Glutamatergic neuron (in vitro differentiated cells): ENCODE measurements around the gene RPS3. TPM values are rescaled to one million over a fixed set of nuclear protein-coding genes. Genes with fewer than 3 reads are reported as not detected.

ENCODE experiments used
- DNase-seq: peaks from one replicate; pipeline ENCODE4 v3.0.0; 2022
- H3K27ac Mint-ChIP-seq: one replicate; pipeline ENCODE4 v1.8.0; 2020; ENCODE audit warnings: mild to moderate bottlenecking, mixed read lengths, inconsistent platforms; ENCODE audit not compliant: unreplicated experiment
- H3K27me3 Mint-ChIP-seq: one replicate; pipeline ENCODE4 v1.8.0; 2020; ENCODE audit warnings: mild to moderate bottlenecking, moderate library complexity, mixed read lengths, inconsistent platforms; ENCODE audit not compliant: unreplicated experiment
- H3K36me3 Mint-ChIP-seq: one replicate; pipeline ENCODE4 v1.8.0; 2020; ENCODE audit warnings: mild to moderate bottlenecking, mixed read lengths, inconsistent platforms; ENCODE audit not compliant: unreplicated experiment
- H3K4me1 Mint-ChIP-seq: one replicate; pipeline ENCODE4 v1.8.0; 2020; ENCODE audit warnings: mild to moderate bottlenecking, low read depth, mixed read lengths, inconsistent platforms; ENCODE audit not compliant: unreplicated experiment
- H3K4me3 Mint-ChIP-seq: one replicate; pipeline ENCODE4 v1.8.0; 2020; ENCODE audit warnings: mild to moderate bottlenecking, mixed read lengths, inconsistent platforms; ENCODE audit not compliant: unreplicated experiment
- H3K9me3 Mint-ChIP-seq: one replicate; pipeline ENCODE4 v1.8.0; 2020; ENCODE audit warnings: mild to moderate bottlenecking, moderate library complexity, mixed read lengths, inconsistent platforms; ENCODE audit not compliant: unreplicated experiment
- total RNA-seq: library from RNA; stranded (reverse); fragmentation: NEBNext Ultra II Directional; extraction: Animal tissue kit (Norgen Biotek cat#: 25700); gene quantifications from one replicate; pipeline ENCODE4 v1.2.1, GENCODE V29; 2021; ENCODE audit not compliant: unreplicated experiment
- TF ChIP-seq, protein P1 (sequence below): fragments of 200-600 bp; sonication (generic); IDR thresholded peaks from one replicate; pipeline ENCODE4 v1.5.0; 2021; ENCODE audit not compliant: partially characterized antibody, unreplicated experiment

RPS3 gene
- total RNA-seq, 1 donor from 2014 or later, result 1,391 TPM

DNA sequence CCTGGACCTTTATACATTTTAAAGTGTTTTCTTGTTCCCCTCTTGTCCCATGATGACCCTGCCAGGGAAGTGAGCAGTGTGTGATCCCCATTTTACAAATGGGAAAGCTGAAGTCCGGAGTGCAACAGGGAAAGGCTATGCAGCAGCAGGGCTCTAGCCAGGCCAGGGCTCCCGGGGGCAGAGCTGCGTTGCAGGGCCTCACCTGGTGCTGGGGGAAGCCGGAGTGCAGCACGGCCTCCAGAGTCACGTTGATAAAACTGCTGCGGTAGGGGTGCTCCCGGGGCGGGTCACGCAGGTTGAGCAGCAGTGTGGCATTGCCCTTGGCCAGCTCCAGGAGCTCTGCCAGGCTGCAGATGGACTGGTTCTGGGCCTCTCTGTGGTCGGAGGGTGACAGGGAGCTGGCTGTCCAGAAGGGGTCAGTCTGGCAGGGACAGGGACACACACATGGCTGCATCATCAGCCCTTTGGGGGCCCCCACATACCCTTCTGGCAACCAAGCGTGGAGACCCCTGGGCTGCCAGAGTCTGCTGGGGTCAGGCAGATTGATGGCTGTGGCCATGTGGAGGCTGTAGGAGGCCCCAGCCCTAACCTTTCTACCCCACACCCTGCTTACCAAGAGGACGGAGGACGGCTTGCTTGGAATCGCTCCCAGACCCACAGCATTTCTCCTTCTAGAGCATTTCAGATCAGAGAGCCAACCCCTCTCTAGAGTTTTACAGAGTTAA lies 43.0 kb downstream of the RPS3 start:
- DNase-seq, result no peak
- no peaks in the 10 kb centered on the region for H3K36me3 Mint-ChIP-seq
- no peak overlapping the region for H3K4me3 Mint-ChIP-seq
- H3K27ac Mint-ChIP-seq, result no peak overlapping the region
- H3K27me3 Mint-ChIP-seq, result peaks cover 16% of the 10 kb centered on the region
- peaks cover 2% of the 10 kb centered on the region for H3K4me1 Mint-ChIP-seq
- TF ChIP-seq, protein P1, sequence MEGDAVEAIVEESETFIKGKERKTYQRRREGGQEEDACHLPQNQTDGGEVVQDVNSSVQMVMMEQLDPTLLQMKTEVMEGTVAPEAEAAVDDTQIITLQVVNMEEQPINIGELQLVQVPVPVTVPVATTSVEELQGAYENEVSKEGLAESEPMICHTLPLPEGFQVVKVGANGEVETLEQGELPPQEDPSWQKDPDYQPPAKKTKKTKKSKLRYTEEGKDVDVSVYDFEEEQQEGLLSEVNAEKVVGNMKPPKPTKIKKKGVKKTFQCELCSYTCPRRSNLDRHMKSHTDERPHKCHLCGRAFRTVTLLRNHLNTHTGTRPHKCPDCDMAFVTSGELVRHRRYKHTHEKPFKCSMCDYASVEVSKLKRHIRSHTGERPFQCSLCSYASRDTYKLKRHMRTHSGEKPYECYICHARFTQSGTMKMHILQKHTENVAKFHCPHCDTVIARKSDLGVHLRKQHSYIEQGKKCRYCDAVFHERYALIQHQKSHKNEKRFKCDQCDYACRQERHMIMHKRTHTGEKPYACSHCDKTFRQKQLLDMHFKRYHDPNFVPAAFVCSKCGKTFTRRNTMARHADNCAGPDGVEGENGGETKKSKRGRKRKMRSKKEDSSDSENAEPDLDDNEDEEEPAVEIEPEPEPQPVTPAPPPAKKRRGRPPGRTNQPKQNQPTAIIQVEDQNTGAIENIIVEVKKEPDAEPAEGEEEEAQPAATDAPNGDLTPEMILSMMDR, result no peak
- H3K9me3 Mint-ChIP-seq, result peaks cover 2% of the 10 kb centered on the region

DNA sequence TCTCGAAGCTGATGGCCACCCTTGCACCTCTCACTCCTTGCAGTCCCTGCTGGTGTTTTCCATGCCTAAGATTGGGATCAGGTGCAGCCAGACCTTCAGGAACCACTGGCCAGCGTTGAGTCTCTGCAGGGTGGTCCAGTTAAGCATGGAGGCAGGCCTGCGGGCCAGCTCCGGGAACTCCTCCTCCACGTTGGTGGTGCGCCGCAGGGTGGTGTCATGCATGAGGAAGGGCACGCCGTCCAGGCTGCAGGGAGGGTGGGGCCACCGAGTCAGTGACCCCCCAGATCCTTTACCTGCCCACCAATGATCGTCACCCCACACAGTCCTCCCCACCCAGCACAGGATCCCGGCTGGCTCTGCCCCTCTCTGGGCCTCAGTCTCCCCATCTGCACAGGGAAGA lies 43.7 kb downstream of the RPS3 start:
- Mint-ChIP-seq H3K36me3 (no peaks in the 10 kb centered on the region), H3K4me3 (no peak overlapping the region)

DNA sequence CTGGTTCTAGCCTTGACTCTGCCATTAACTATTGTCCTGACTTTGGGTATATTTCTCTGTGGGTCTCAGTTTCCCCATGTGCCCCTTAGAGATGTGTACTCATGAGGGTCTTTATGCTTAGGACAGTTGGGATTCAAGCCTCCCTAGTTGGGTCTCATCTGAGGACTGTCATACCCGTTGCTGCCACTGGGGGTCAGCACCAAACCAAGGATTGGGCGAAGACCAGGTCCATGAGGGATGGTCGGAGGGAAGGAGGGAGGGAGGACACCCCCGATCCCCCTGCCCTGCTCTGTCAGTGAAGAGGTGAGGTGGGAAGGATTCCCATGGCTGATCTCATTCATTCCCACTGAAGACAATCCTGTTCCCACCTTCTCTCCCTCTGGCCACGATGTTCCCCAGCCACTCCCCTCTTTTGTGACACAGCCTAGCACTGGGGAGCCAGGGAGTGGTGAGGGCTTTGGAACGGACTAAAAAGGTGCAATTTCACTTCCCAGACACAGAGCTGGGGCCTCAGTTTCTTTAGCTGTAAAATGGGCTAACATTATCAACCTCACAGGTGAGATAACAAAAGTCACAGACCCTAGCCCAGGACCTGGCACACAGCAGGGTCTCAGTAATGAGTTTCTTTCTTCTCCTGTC lies 46.1 kb downstream of the RPS3 start:
- Mint-ChIP-seq H3K27me3 (peaks cover 5% of the 10 kb centered on the region), H3K27ac (no peak overlapping the region), H3K4me1 (peaks cover 2% of the 10 kb centered on the region), H3K36me3 (no peaks in the 10 kb centered on the region), H3K4me3 (no peak overlapping the region), H3K9me3 (no peaks in the 10 kb centered on the region)
- peak; percentile 89 for DNase-seq
- TF ChIP-seq, protein P1, result peak; percentile 97

More for the DNA sequence above, 43.7 kb downstream of the RPS3 start:
- TF ChIP-seq, protein P1, result no peak
- Mint-ChIP-seq H3K9me3 (no peaks in the 10 kb centered on the region), H3K27me3 (peaks cover 12% of the 10 kb centered on the region), H3K4me1 (peaks cover 2% of the 10 kb centered on the region), H3K27ac (no peak overlapping the region)
- no peak for DNase-seq

DNA sequence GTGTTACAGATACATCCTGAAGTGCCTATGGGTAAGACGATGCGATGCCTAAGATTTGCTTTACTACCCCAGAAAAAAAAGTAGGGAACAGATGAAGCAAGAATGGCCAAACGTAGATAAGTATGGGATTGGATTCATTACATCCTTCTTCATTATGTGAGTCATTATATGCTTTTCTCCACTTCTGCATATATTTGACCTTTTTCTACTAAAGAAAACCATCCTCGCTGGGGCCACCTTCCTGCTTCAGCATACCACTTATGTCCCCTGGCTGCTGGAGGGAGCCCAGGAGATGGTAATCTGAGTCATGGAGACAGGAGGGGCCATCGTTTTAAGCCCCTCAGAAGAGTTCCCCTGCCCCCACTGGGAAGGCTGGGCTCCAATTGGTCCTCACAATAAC lies 48.1 kb downstream of the RPS3 start:
- H3K36me3 Mint-ChIP-seq, result no peaks in the 10 kb centered on the region
- H3K27ac Mint-ChIP-seq, result no peak overlapping the region
- no peaks in the 10 kb centered on the region for H3K9me3 Mint-ChIP-seq
- TF ChIP-seq, protein P1, result no peak
- no peak overlapping the region for H3K4me3 Mint-ChIP-seq
- DNase-seq, result no peak
- peaks cover 4% of the 10 kb centered on the region for H3K27me3 Mint-ChIP-seq
- peaks cover 3% of the 10 kb centered on the region for H3K4me1 Mint-ChIP-seq

DNA sequence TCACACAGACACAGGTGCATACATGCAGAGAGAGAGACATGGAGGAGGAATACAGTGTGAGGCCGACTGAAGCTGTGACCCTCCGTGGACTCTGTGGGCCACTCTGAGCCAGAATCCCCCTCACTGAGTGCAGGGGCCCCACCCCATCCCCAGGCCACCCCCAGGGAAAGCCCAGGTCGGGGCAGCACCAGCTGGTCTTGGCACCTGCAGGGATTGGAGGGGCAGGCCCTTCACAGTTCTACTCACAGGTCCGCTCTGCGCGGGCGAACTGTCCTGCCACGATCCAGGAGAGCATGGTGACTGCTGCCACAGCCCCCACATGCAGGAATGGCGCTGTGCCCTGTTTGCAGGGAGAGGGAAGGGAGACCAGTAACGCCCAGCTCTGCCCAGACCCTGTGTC lies 50.0 kb downstream of the RPS3 start:
- H3K27me3 Mint-ChIP-seq, result peaks cover 4% of the 10 kb centered on the region
- H3K36me3 Mint-ChIP-seq, result no peaks in the 10 kb centered on the region
- no peaks in the 10 kb centered on the region for H3K9me3 Mint-ChIP-seq
- H3K4me1 Mint-ChIP-seq, result peaks cover 5% of the 10 kb centered on the region
- DNase-seq, result no peak
- no peak overlapping the region for H3K4me3 Mint-ChIP-seq
- TF ChIP-seq, protein P1, result no peak
- no peak overlapping the region for H3K27ac Mint-ChIP-seq
